CD14-positive monocyte (primary cell): Measurements from ENCODE around the gene DLGAP1. TPM values are rescaled to one million over a fixed set of nuclear protein-coding genes. Genes with fewer than 3 reads are reported as not detected.

ENCODE experiments used
- DNase-seq, 3 donors: peaks; one replicate each; pipeline ENCODE4 v3.0.0-alpha.2; 2011 to 2022
- H2AFZ ChIP-seq: 2 replicates; pipeline ENCODE4 v1.6.0; 2012; ENCODE audit warnings: mild to moderate bottlenecking, low read depth, low read length, inconsistent platforms; ENCODE audit not compliant: insufficient read depth, poor library complexity, severe bottlenecking
- H3K27ac ChIP-seq, 2 donors: 1 replicate in 1 of 2; 2 replicates in 1 of 2; pipeline ENCODE4 v1.5.1; 2012 to 2013; ENCODE audit warnings: low read length in 2 of 2, control low read depth in 1 of 2, inconsistent platforms in 1 of 2, low read depth in 1 of 2, mild to moderate bottlenecking in 1 of 2
- H3K27me3 ChIP-seq, 2 donors: one replicate each; pipeline versions ENCODE4 v1.6.0 to v1.6.1; 2011 to 2013; ENCODE audit warnings: low read length in 2 of 2; ENCODE audit not compliant: control insufficient read depth in 2 of 2, insufficient read depth in 2 of 2
- H3K36me3 ChIP-seq, 2 donors: replicated peaks in 1 of 2; 1 replicate in 1 of 2; 2 replicates in 1 of 2; pipeline versions ENCODE4 v1.5.1 to v1.6.1; 2012 to 2013; ENCODE audit warnings: low read length in 2 of 2, control low read depth in 1 of 2, inconsistent platforms in 1 of 2, mild to moderate bottlenecking in 1 of 2; ENCODE audit not compliant: insufficient read depth in 2 of 2, control insufficient read depth in 1 of 2
- H3K4me1 ChIP-seq, 2 donors: 1 replicate in 1 of 2; 2 replicates in 1 of 2; pipeline versions ENCODE4 v1.5.1 to v1.6.1; 2012 to 2013; ENCODE audit warnings: low read length in 2 of 2, control low read depth in 1 of 2, inconsistent platforms in 1 of 2, mild to moderate bottlenecking in 1 of 2, moderate library complexity in 1 of 2; ENCODE audit not compliant: insufficient read depth in 2 of 2, control insufficient read depth in 1 of 2
- H3K4me2 ChIP-seq: replicated peaks from 2 replicates; pipeline ENCODE3; 2012; ENCODE audit warnings: low read length, moderate library complexity, mild to moderate bottlenecking; ENCODE audit not compliant: poor library complexity, severe bottlenecking; ENCODE audit errors: extremely low read depth
- H3K4me3 ChIP-seq, 3 experiments: fragments of 200-600 bp in 1 of 3; sonication (generic) in 1 of 3; replicated peaks in 1 of 3; 1 replicate in 2 of 3; 2 replicates in 1 of 3; pipeline ENCODE4 v1.5.1; 2011 to 2013; ENCODE audit warnings: low read length in 3 of 3, mild to moderate bottlenecking in 3 of 3, control low read depth in 2 of 3, low read depth in 2 of 3, inconsistent platforms in 1 of 3, moderate library complexity in 1 of 3
- H3K79me2 ChIP-seq: 2 replicates; pipeline ENCODE4 v1.6.0; 2012; ENCODE audit warnings: mild to moderate bottlenecking, control low read depth, inconsistent platforms, low read length, moderate library complexity; ENCODE audit not compliant: insufficient read depth
- H3K9ac ChIP-seq: 2 replicates; pipeline ENCODE4 v1.6.0; 2017; ENCODE audit warnings: low read length, mild to moderate bottlenecking; ENCODE audit not compliant: insufficient read depth, poor library complexity, severe bottlenecking
- H3K9me3 ChIP-seq, 2 donors: replicated peaks in 1 of 2; 1 replicate in 1 of 2; 2 replicates in 1 of 2; pipeline versions ENCODE4 v1.5.1 to v1.6.1; 2012 to 2013; ENCODE audit warnings: low read length in 2 of 2, control low read depth in 1 of 2; ENCODE audit not compliant: control insufficient read depth in 1 of 2, insufficient read depth in 1 of 2
- H4K20me1 ChIP-seq: 2 replicates; pipeline ENCODE4 v1.6.0; 2012; ENCODE audit warnings: mild to moderate bottlenecking, low read length, control low read depth, moderate library complexity; ENCODE audit not compliant: insufficient read depth
- H3K27ac Mint-ChIP-seq, 7 donors: one replicate each; pipeline ENCODE4 v1.8.0; 2020; ENCODE audit warnings: mild to moderate bottlenecking in 7 of 7, mixed read lengths in 7 of 7, moderate library complexity in 6 of 7, inconsistent platforms in 2 of 7
- H3K27me3 Mint-ChIP-seq, 3 donors: one replicate each; pipeline ENCODE4 v1.8.0; 2021 to 2022; ENCODE audit warnings: low read depth in 3 of 3, mild to moderate bottlenecking in 3 of 3, mixed read lengths in 3 of 3, moderate library complexity in 3 of 3, inconsistent platforms in 1 of 3
- H3K36me3 Mint-ChIP-seq, 2 donors: one replicate each; pipeline ENCODE4 v1.8.0; 2020; ENCODE audit warnings: mixed read lengths in 2 of 2, inconsistent platforms in 1 of 2, mild to moderate bottlenecking in 1 of 2
- H3K4me1 Mint-ChIP-seq: one replicate; pipeline ENCODE4 v1.8.0; 2020; ENCODE audit warnings: mild to moderate bottlenecking, mixed read lengths
- H3K4me3 Mint-ChIP-seq, 2 donors: one replicate each; pipeline ENCODE4 v1.8.0; 2020; ENCODE audit warnings: mild to moderate bottlenecking in 2 of 2, mixed read lengths in 2 of 2, moderate library complexity in 1 of 2
- H3K9me3 Mint-ChIP-seq, 7 donors: one replicate each; pipeline ENCODE4 v1.8.0; 2020 to 2022; ENCODE audit warnings: mixed read lengths in 7 of 7, mild to moderate bottlenecking in 6 of 7, moderate library complexity in 6 of 7, inconsistent platforms in 2 of 7
- WGBS: methylation state at CpG from one replicate; pipeline ENCODE4 v1.1.5; 2013; ENCODE audit warnings: missing lambda C conversion rate; ENCODE audit not compliant: insufficient coverage; 5-methylcytosine and 5-hydroxymethylcytosine counted together
- intact Hi-C, 2 donors: fragments of 100-400 bp; cut with micrococcal nuclease; formaldehyde crosslinking; loops; one replicate each; pipeline versions ENCODE4 v1.15.0 to v1.15.1; 2023
- polyA plus RNA-seq, 3 donors: library from polyadenylated mRNA; depleted of rRNA in 1 of 3; unstranded in 2 of 3; stranded (reverse) in 1 of 3; fragments of 300-500 nt in 2 of 3; fragments of >200 nt in 1 of 3; fragmentation: Illumina TruSeq in 2 of 3; gene quantifications; 1 replicate in 2 of 3; 2 replicates in 1 of 3; pipeline ENCODE4 v1.2.3, GENCODE V29; 2012 to 2021
- TF ChIP-seq, protein P1 (sequence below): fragments of 200-600 bp; IDR thresholded peaks from one replicate; pipeline ENCODE4 v1.8.0; 2022; ENCODE audit warnings: antibody characterized with exemption, mild to moderate bottlenecking

DLGAP1 gene
- polyA plus RNA-seq, 3 donors: 0.09 to 0.42 TPM; not detected in 1

DNA sequence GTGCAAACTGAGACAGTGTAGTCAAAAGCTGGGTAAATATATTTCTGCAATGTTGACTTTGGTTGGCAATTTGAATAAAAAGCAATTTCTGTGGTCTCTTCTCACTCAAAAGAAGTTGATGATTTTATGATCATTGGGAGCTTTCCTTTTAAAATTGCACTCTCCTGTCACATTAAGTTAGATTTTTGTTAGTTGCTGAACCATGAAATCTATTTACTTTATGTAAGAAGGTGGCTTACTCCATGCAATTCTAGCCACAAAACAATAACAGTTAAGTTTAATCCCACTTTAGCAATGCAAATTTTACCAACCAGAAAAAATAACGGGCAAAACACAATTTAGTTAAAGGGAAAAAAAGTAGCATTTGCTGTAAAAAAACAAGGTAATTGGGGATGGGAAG, 48.3 kb downstream of the DLGAP1 start:
- no peaks in the 10 kb centered on the region for H3K36me3 ChIP-seq
- no peak overlapping the region for H3K4me3 ChIP-seq

DNA sequence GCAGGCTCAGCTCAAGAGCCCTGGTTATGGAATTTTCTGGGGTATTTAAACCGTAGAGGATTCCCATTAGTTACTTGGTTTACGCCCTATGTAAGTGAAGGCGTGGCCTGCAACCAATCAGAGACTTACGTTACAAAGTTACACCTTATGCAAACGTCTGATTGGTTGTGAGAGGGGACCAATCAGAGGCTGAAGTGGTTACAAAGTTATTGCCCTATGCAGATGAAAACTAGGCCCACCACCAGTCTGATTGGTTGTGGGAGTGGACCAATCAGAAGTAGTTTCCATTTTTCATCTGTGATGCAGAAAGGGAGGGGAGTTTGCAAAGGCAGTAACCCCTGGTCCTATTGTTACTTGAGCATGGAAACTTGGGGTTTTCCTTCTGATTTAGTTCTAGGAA, 49.1 kb downstream of the DLGAP1 start:
- H3K36me3 Mint-ChIP-seq: no peaks in the 10 kb centered on the region
- H3K27ac Mint-ChIP-seq: no peak overlapping the region
- Histone ChIP-seq H3K9ac (no peak overlapping the region), H3K79me2 (no peaks in the 10 kb centered on the region), H3K9me3 (no peaks in the 10 kb centered on the region), H3K27me3 (no peaks in the 10 kb centered on the region), H3K4me2 (no peak overlapping the region), H3K4me3 (no peak overlapping the region), H3K4me1 (no peaks in the 10 kb centered on the region), H4K20me1 (no peaks in the 10 kb centered on the region), H3K27ac (no peak overlapping the region), H3K36me3 (no peaks in the 10 kb centered on the region), H2AFZ (no peak overlapping the region)
- H3K27me3 Mint-ChIP-seq: no peaks in the 10 kb centered on the region
- H3K9me3 Mint-ChIP-seq: peaks cover 0 to 3% (median 2%) of the 10 kb centered on the region in 7 donors
- H3K4me3 Mint-ChIP-seq: no peak overlapping the region
- TF ChIP-seq, protein P1, sequence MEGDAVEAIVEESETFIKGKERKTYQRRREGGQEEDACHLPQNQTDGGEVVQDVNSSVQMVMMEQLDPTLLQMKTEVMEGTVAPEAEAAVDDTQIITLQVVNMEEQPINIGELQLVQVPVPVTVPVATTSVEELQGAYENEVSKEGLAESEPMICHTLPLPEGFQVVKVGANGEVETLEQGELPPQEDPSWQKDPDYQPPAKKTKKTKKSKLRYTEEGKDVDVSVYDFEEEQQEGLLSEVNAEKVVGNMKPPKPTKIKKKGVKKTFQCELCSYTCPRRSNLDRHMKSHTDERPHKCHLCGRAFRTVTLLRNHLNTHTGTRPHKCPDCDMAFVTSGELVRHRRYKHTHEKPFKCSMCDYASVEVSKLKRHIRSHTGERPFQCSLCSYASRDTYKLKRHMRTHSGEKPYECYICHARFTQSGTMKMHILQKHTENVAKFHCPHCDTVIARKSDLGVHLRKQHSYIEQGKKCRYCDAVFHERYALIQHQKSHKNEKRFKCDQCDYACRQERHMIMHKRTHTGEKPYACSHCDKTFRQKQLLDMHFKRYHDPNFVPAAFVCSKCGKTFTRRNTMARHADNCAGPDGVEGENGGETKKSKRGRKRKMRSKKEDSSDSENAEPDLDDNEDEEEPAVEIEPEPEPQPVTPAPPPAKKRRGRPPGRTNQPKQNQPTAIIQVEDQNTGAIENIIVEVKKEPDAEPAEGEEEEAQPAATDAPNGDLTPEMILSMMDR: no peak
- intact Hi-C loops: no loop called here
- no peak for DNase-seq
- no peaks in the 10 kb centered on the region for H3K4me1 Mint-ChIP-seq
- 90% methylated on average over 5 of the region's 5 CpGs for WGBS

More for the DNA sequence above, 48.3 kb downstream of the DLGAP1 start:
- H3K4me1 Mint-ChIP-seq: no peaks in the 10 kb centered on the region
- DNase-seq: no peak
- H2AFZ ChIP-seq: no peak overlapping the region
- no CpG with 5 or more reads among the region's 1 CpG for WGBS
- H3K27ac ChIP-seq: no peak overlapping the region
- TF ChIP-seq, protein P1: no peak
- H3K4me2 ChIP-seq: no peak overlapping the region
- H3K27me3 ChIP-seq: no peaks in the 10 kb centered on the region
- H3K27me3 Mint-ChIP-seq: no peaks in the 10 kb centered on the region
- H3K9ac ChIP-seq: no peak overlapping the region
- no peaks in the 10 kb centered on the region for H3K79me2 ChIP-seq
- intact Hi-C loops: no loop called here
- H3K36me3 Mint-ChIP-seq: no peaks in the 10 kb centered on the region
- no peaks in the 10 kb centered on the region for H3K9me3 ChIP-seq
- H3K27ac Mint-ChIP-seq: no peak overlapping the region
- peaks cover 0 to 6% (median 3%) of the 10 kb centered on the region in 7 donors for H3K9me3 Mint-ChIP-seq
- H4K20me1 ChIP-seq: no peaks in the 10 kb centered on the region
- no peaks in the 10 kb centered on the region for H3K4me1 ChIP-seq
- H3K4me3 Mint-ChIP-seq: no peak overlapping the region
